H1 (cell line): ENCODE results near the gene OBSL1. TPM values are rescaled to one million over a fixed set of nuclear protein-coding genes. Genes with fewer than 3 reads are reported as not detected.

Experiments
- CTCF ChIA-PET: fragments of 300-600 bp; sonication (Branson Sonifier 250); formaldehyde crosslinking; loops from one replicate; lab custom pipeline; 2021; ENCODE audit not compliant: partially characterized antibody; lab: Charles Lee
- POLR2A ChIA-PET: fragments of 300-600 bp; sonication (Branson Sonifier 250); formaldehyde crosslinking; loops from one replicate; lab custom pipeline; 2021; ENCODE audit warnings: inconsistent platforms; ENCODE audit not compliant: partially characterized antibody; lab: Charles Lee
- DNase-seq, 2 experiments: peaks; one replicate each; pipeline versions ENCODE4 v3.0.0 to v3.0.0-alpha.2; 2010 to 2022; ENCODE audit warnings: low spot score in 2 of 2, low read depth in 1 of 2, mixed read lengths in 1 of 2
- FAIRE-seq: peaks from 2 replicates; lab custom pipeline; 2011; peaks lifted over from hg19 to GRCh38; lab: Jason Lieb, UNC
- H2AFZ ChIP-seq: 2 replicates; pipeline ENCODE4 v1.8.1; 2012; ENCODE audit warnings: low read length, inconsistent platforms
- H2AK5ac ChIP-seq: 2 replicates; pipeline ENCODE4 v1.6.1; 2013; ENCODE audit warnings: low read depth, low read length
- H2BK120ac ChIP-seq: replicated peaks from 2 replicates; pipeline ENCODE3; 2013; ENCODE audit warnings: low read depth, low read length, inconsistent platforms
- H2BK12ac ChIP-seq: 2 replicates; pipeline ENCODE4 v1.6.1; 2013; ENCODE audit warnings: low read depth, low read length
- H2BK15ac ChIP-seq: 2 replicates; pipeline ENCODE4 v1.6.1; 2013; ENCODE audit warnings: low read length
- H2BK20ac ChIP-seq: 2 replicates; pipeline ENCODE4 v1.6.1; 2013; ENCODE audit warnings: low read length
- H2BK5ac ChIP-seq: 2 replicates; pipeline ENCODE4 v1.6.1; 2013; ENCODE audit warnings: low read depth, low read length
- H3K14ac ChIP-seq: 2 replicates; pipeline ENCODE4 v1.6.1; 2013; ENCODE audit warnings: inconsistent platforms; ENCODE audit not compliant: insufficient read length
- H3K18ac ChIP-seq: 2 replicates; pipeline ENCODE4 v1.6.1; 2013; ENCODE audit warnings: low read length; ENCODE audit errors: extremely low read depth
- H3K23ac ChIP-seq: 2 replicates; pipeline ENCODE4 v1.6.1; 2013; ENCODE audit warnings: inconsistent platforms; ENCODE audit not compliant: insufficient read length
- H3K23me2 ChIP-seq: 2 replicates; pipeline ENCODE4 v1.6.1; 2013; ENCODE audit warnings: low read depth, low read length
- H3K27ac ChIP-seq: 2 replicates; pipeline ENCODE4 v1.6.1; 2011; ENCODE audit warnings: low read depth, low read length, inconsistent platforms
- H3K27me3 ChIP-seq, 4 experiments: replicated peaks in 1 of 4; 1 replicate in 1 of 4; 2 replicates in 3 of 4; pipeline versions ENCODE4 v1.6.1 to v1.8.1; 2011 to 2013; ENCODE audit warnings: low read length in 3 of 4, mild to moderate bottlenecking in 3 of 4, inconsistent platforms in 2 of 4, mixed read lengths in 2 of 4, moderate library complexity in 1 of 4; ENCODE audit not compliant: control insufficient read depth in 3 of 4, insufficient read depth in 3 of 4; ENCODE audit errors: extremely low read depth in 1 of 4
- H3K36me3 ChIP-seq, 4 experiments: 2 replicates each; pipeline versions ENCODE4 v1.6.1 to v1.8.1; 2011 to 2013; ENCODE audit warnings: mild to moderate bottlenecking in 4 of 4, low read length in 3 of 4, moderate library complexity in 2 of 4, control low read depth in 1 of 4, inconsistent platforms in 1 of 4; ENCODE audit not compliant: insufficient read depth in 4 of 4, control insufficient read depth in 2 of 4
- H3K4ac ChIP-seq: replicated peaks from 2 replicates; pipeline ENCODE3; 2013; ENCODE audit warnings: low read length, low read depth, mixed read lengths, inconsistent platforms; ENCODE audit not compliant: insufficient read length
- H3K4me1 ChIP-seq, 4 experiments: replicated peaks in 1 of 4; 1 replicate in 1 of 4; 2 replicates in 3 of 4; pipeline versions ENCODE4 v1.6.1 to v1.8.1; 2011 to 2013; ENCODE audit warnings: low read length in 3 of 4, inconsistent platforms in 2 of 4, mixed read lengths in 1 of 4; ENCODE audit not compliant: insufficient read depth in 4 of 4, control insufficient read depth in 3 of 4
- H3K4me2 ChIP-seq, 2 experiments: 2 replicates each; pipeline versions ENCODE4 v1.6.1 to v1.8.1; 2011 to 2013; ENCODE audit warnings: low read depth in 2 of 2, low read length in 2 of 2, control low read depth in 1 of 2, inconsistent platforms in 1 of 2, mild to moderate bottlenecking in 1 of 2; ENCODE audit not compliant: insufficient read depth in 1 of 2
- H3K4me3 ChIP-seq, 4 experiments: fragments of 200-600, 300-600 bp in 1 of 4; sonication (generic), shearing (Covaris generic), sonication (Bioruptor Twin) in 1 of 4; 2 replicates each; pipeline versions ENCODE4 v1.5.1 to v1.8.1; 2011 to 2016; ENCODE audit warnings: low read length in 4 of 4, low read depth in 3 of 4, control low read depth in 2 of 4, inconsistent platforms in 2 of 4, mild to moderate bottlenecking in 2 of 4, mixed read lengths in 1 of 4, moderate library complexity in 1 of 4; ENCODE audit not compliant: insufficient read depth in 2 of 4; ENCODE audit errors: extremely low read depth in 1 of 4
- H3K56ac ChIP-seq: replicated peaks from 2 replicates; pipeline ENCODE3; 2013; ENCODE audit warnings: low read depth, mild to moderate bottlenecking, mixed read lengths, low read length, inconsistent platforms; ENCODE audit not compliant: insufficient read length
- H3K79me1 ChIP-seq: 2 replicates; pipeline ENCODE4 v1.6.1; 2013; ENCODE audit warnings: low read depth, low read length, control low read depth
- H3K79me2 ChIP-seq, 2 experiments: 2 replicates each; pipeline versions ENCODE4 v1.6.1 to v1.8.1; 2012 to 2013; ENCODE audit warnings: low read length in 2 of 2, mild to moderate bottlenecking in 2 of 2, inconsistent platforms in 1 of 2; ENCODE audit not compliant: insufficient read depth in 2 of 2, control insufficient read depth in 1 of 2
- H3K9ac ChIP-seq, 4 experiments: replicated peaks in 1 of 4; 1 replicate in 1 of 4; 2 replicates in 3 of 4; pipeline versions ENCODE4 v1.6.1 to v1.8.1; 2011 to 2013; ENCODE audit warnings: low read depth in 3 of 4, low read length in 3 of 4, control low read depth in 2 of 4, mild to moderate bottlenecking in 2 of 4, moderate library complexity in 2 of 4, inconsistent platforms in 1 of 4; ENCODE audit errors: extremely low read depth in 1 of 4
- H3K9me3 ChIP-seq, 2 experiments: 2 replicates each; pipeline versions ENCODE4 v1.6.1 to v1.8.1; 2012 to 2013; ENCODE audit warnings: mild to moderate bottlenecking in 2 of 2, moderate library complexity in 2 of 2, control low read depth in 1 of 2, inconsistent platforms in 1 of 2, low read depth in 1 of 2, low read length in 1 of 2, mixed read lengths in 1 of 2; ENCODE audit not compliant: insufficient read depth in 2 of 2
- H4K20me1 ChIP-seq, 2 experiments: replicated peaks in 1 of 2; 2 replicates each; pipeline versions ENCODE3 to v1.8.1; 2011 to 2013; ENCODE audit warnings: inconsistent platforms in 2 of 2, low read length in 2 of 2, mild to moderate bottlenecking in 1 of 2; ENCODE audit not compliant: insufficient read depth in 2 of 2, control insufficient read depth in 1 of 2
- H4K5ac ChIP-seq: 2 replicates; pipeline ENCODE4 v1.6.1; 2013; ENCODE audit warnings: low read length, low read depth, mixed read lengths, inconsistent platforms; ENCODE audit not compliant: insufficient read length
- H4K8ac ChIP-seq: 2 replicates; pipeline ENCODE4 v1.8.0; 2013; ENCODE audit warnings: mild to moderate bottlenecking, moderate library complexity, low read length, inconsistent platforms; ENCODE audit not compliant: insufficient read depth; ENCODE audit errors: extremely low read depth
- H4K91ac ChIP-seq: replicated peaks from 2 replicates; pipeline ENCODE3; 2013; ENCODE audit warnings: low read length, mixed read lengths, inconsistent platforms; ENCODE audit not compliant: insufficient read length
- CHD1 ChIP-seq: IDR thresholded peaks from 2 replicates; pipeline ENCODE4 v1.6.1; 2012; ENCODE audit warnings: low read depth, low read length, improper control_type of control experiment
- CTBP2 ChIP-seq: IDR thresholded peaks from 2 replicates; pipeline ENCODE4 v1.7.0; 2011; ENCODE audit warnings: borderline replicate concordance, mild to moderate bottlenecking, moderate library complexity, mixed read lengths, low read length; ENCODE audit not compliant: insufficient read depth, insufficient read length
- EGR1 ChIP-seq: IDR thresholded peaks from 2 replicates; pipeline ENCODE4 v1.6.1; 2011; ENCODE audit warnings: low read depth, low read length, borderline replicate concordance
- GABPA ChIP-seq: IDR thresholded peaks from 2 replicates; pipeline ENCODE4 v1.6.1; 2011; ENCODE audit warnings: mild to moderate bottlenecking, low read length, moderate library complexity, borderline replicate concordance; ENCODE audit not compliant: insufficient read depth
- GTF2F1 ChIP-seq: IDR thresholded peaks from 2 replicates; pipeline ENCODE4 v1.6.1; 2012; ENCODE audit warnings: low read depth, low read length, improper control_type of control experiment, borderline replicate concordance
- KDM4A ChIP-seq: IDR thresholded peaks from one replicate; pipeline ENCODE4 v1.7.1; 2012; ENCODE audit warnings: low read depth, mild to moderate bottlenecking, moderate library complexity, low read length, inconsistent platforms; ENCODE audit not compliant: severe bottlenecking
- POLR2AphosphoS5 ChIP-seq: IDR thresholded peaks from 2 replicates; pipeline ENCODE4 v1.6.1; 2011; ENCODE audit warnings: low read depth, low read length
- RFX5 ChIP-seq: IDR thresholded peaks from 2 replicates; pipeline ENCODE4 v1.6.1; 2011; ENCODE audit warnings: low read depth, low read length, improper control_type of control experiment, borderline replicate concordance
- SIN3A ChIP-seq, 2 experiments: IDR thresholded peaks in 1 of 2; conservative IDR thresholded peaks in 1 of 2; 2 replicates each; pipeline ENCODE4 v1.6.1; 2011 to 2012; ENCODE audit warnings: low read length in 2 of 2, improper control_type of control experiment in 1 of 2, low read depth in 1 of 2, mild to moderate bottlenecking in 1 of 2
- SP4 ChIP-seq: IDR thresholded peaks from 2 replicates; pipeline ENCODE4 v1.6.1; 2012; ENCODE audit warnings: low read length, inconsistent platforms
- TBP ChIP-seq: IDR thresholded peaks from 2 replicates; pipeline ENCODE4 v1.6.1; 2011; ENCODE audit warnings: low read depth, low read length, improper control_type of control experiment
- ZNF274 ChIP-seq: IDR thresholded peaks from 2 replicates; pipeline ENCODE4 v1.7.0; 2012; ENCODE audit warnings: low read length, borderline replicate concordance; ENCODE audit errors: extremely low read depth
- WGBS, 2 experiments: shearing (Covaris generic) in 1 of 2; methylation state at CpG; one replicate each; pipeline versions ENCODE4 v1.1.6 to v1.1.7; 2013 to 2015; ENCODE audit warnings: low lambda C conversion rate in 2 of 2, mixed read lengths in 2 of 2, inconsistent platforms in 1 of 2, low coverage in 1 of 2, missing lambda C conversion rate in 1 of 2; ENCODE audit not compliant: insufficient replicate concordance in 2 of 2, insufficient coverage in 1 of 2, insufficient read length in 1 of 2; ENCODE audit errors: extremely low coverage in 1 of 2, missing lambda C conversion rate in 1 of 2; 5-methylcytosine and 5-hydroxymethylcytosine counted together
- polyA plus RNA-seq, 7 experiments: library from polyadenylated mRNA; depleted of rRNA in 3 of 7; stranded (reverse) in 5 of 7; unstranded in 2 of 7; fragments of >200 nt in 5 of 7; fragments of 200-250 nt in 2 of 7; gene quantifications; 1 replicate in 5 of 7; 2 replicates in 1 of 7; 4 replicates in 1 of 7; pipeline versions ENCODE4 v1.2.1 to v1.2.3, GENCODE V29; 2011 to 2013; ENCODE audit warnings: missing spikeins in 2 of 7, mixed read lengths in 2 of 7
- total RNA-seq: library from RNA; stranded (reverse); fragmentation: NEBNext Ultra II Directional; extraction: Animal tissue kit (Norgen Biotek cat#: 25700); gene quantifications from 2 replicates; pipeline ENCODE4 v1.2.1, GENCODE V29; 2021

Gene OBSL1
- total and polyA plus RNA-seq, 2 of the 8 experiments (the other 6 are each of a cell fraction or from before 2014, with no cell fraction given): 116 to 127 TPM

DNA sequence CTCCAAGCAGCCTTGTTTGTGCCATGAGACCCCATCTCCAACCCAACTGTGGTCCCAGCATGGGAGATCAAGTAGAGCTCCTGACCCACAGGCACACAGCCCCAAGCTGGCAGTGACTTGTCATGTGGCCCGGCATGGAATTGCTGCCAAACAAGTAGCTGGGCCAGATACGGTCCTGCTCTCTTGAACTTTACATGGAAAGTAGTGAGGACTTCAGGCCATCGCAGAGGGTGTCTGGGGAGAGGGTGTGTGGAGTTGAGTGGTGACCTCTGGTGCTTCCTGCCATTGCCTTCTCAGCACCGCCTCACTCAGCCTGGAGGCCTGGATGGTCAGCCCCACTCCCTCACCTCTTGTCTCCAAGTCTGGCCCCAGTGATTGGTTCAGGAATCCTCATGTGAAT lies 45.2 kb upstream of the OBSL1 start:
- 94% methylated on average over 4 of the region's 4 CpGs; no CpG with 5 or more reads in 1 of the 2 experiments for WGBS, 2 experiments
- TF ChIP-seq ZNF274 (no peak), GTF2F1 (no peak), GABPA (no peak), TBP (no peak), POLR2AphosphoS5 (no peak), KDM4A (no peak), SIN3A (conservative IDR thresholded peaks at IDR 0.05 in 1 of 2, IDR thresholded peaks at IDR 0.05 in 1 of 2; ENCODE audit: low read depth in 1 of 2, low read length in 2 of 2) (no peak), EGR1 (no peak), CHD1 (no peak), CTBP2 (no peak), RFX5 (no peak), SP4 (no peak)

More for the DNA sequence above, 45.2 kb upstream of the OBSL1 start:
- Histone ChIP-seq H2AFZ (no peak overlapping the region), H4K5ac (no peak overlapping the region), H3K27me3 (no peaks in the 10 kb centered on the region), H2BK12ac (no peak overlapping the region), H2AK5ac (no peak overlapping the region), H2BK20ac (no peak overlapping the region), H3K79me2 (no peaks in the 10 kb centered on the region), H3K23ac (no peak overlapping the region), H3K4me1 (no peaks in the 10 kb centered on the region; a peak in 1 of 7 replicates), H3K36me3 (peaks cover 0 to 6% (median 0%) of the 10 kb centered on the region in 4 experiments; a peak in 3 of 8 replicates), H2BK15ac (no peak overlapping the region), H4K20me1 (peaks cover 0 to 2% of the 10 kb centered on the region in 2 experiments), H3K56ac (no peak overlapping the region), H3K4me3 (no peak overlapping the region), H3K9ac (no peak overlapping the region), H3K4me2 (no peak overlapping the region), H3K9me3 (no peaks in the 10 kb centered on the region), H3K27ac (no peak overlapping the region), H4K8ac (no peak overlapping the region; the same call in 1 of the 2 replicates), H3K79me1 (no peaks in the 10 kb centered on the region; the same call in 1 of the 2 replicates), H2BK120ac (no peak overlapping the region), H2BK5ac (no peak overlapping the region), H4K91ac (no peak overlapping the region), H3K23me2 (no peaks in the 10 kb centered on the region), H3K14ac (no peak overlapping the region), H3K18ac (no peak overlapping the region), H3K4ac (no peak overlapping the region)
- DNase-seq (no peak), FAIRE-seq (no peak)
- ChIA-PET POLR2A (interaction anchor here (0.6 to 1.6 kb wide), 5 partner anchors 8 to 75 kb away, joined by 3 to 5 read pairs (median 4); partner anchors contain the start of genes INHA and OBSL1), CTCF (interaction anchor here (1.2 to 18.7 kb wide), 8 partner anchors 9 to 86 kb away, joined by 3 to 356 read pairs (median 4); partner anchors contain the start of gene SLC4A3)
